ENCODE data around the gene P3H4.

P3H4 gene

DNA sequence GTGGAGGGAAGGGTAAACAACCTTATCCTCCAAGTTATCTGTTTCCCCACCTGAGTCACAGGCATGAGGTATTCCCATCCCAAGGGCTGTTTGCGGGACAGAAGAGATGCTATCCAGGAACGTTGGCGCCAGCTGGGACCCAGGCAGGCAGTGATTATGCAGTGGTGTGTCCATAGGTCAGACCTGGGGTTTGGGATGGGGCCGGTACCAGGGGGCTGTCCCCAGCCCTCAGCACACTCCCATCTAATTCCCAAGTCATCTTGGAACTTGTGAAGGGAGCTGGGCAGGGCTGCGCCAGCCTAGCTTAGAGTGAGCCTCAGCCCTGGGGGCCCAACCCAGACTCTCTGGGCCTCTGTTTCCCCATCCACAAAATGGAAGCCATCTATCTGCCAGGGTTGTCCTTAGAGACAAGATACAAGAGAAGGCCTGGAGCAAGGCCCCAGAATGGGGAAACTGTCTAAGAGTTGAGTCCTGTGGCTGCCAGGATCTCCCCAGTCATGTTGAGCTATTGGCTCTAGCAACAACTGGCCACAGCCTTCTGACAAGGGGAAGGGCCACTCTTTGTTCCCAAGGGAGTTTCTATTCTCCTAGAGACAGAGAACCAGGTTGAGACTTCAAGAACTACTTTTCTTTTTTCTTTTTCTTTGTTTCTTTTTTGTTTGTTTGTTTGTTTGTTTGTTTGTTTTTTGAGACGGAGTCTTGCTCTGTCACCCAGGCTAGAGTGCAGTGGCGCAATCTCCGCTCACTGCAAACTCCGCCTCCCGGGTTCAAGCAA is 15.4 kb downstream of the P3H4 start:
- TF ChIP-seq CTCF (IDR thresholded peaks at IDR 0.05; ENCODE audit: low read depth, low read length, missing control alignments), result no peak
- no peak for DNase-seq (ENCODE audit: low read depth)
- H3K4me3 ChIP-seq (ENCODE audit: low read depth, low read length), result no peak overlapping the region

GRCh38 chr17:41794540-41794975 is 17.2 kb downstream of the P3H4 start:
- H3K4me3 ChIP-seq (ENCODE audit: low read depth, low read length), result no peak overlapping the region
- TF ChIP-seq CTCF (IDR thresholded peaks at IDR 0.05; ENCODE audit: low read depth, low read length, missing control alignments), result no peak
- no peak for DNase-seq (ENCODE audit: low read depth)

DNA sequence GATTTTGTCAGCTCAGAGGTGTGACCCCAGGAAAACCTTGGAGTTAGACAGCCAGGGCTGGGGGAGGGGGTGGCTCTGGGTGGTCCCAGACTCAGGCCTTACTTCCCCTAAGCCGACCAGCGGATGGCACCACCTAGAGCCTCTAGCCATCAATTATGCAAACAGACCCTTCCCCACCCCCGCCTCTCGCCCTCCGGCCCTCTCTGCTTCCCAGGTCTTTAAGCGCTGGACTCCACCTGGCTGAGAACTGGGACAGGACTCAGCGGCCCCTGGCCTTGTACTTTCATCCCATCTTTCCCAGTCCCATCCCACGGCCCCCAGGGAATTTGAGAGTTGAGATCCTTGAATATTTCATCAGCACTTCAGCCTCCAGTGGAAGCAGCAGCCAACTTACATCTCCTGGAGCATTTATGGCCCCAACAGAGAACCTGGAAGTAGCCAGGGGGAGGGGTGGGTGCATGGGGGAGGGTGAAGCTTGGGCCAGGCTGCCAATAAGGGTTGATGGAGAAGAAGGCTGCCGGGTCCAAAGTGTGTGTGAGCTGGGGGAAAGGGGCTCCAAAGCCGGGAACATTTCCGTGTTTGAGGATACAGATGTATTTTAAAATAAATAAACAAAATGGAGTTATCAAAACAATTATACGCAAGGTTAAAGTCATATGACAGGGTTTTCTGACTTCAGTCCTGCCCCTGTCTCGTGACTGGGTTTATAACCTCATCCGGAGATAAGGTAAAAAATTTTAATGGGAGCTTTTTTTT is 17.8 kb downstream of the P3H4 start:
- H3K4me3 ChIP-seq (ENCODE audit: low read depth, low read length), result no peak overlapping the region
- no peak for TF ChIP-seq CTCF (IDR thresholded peaks at IDR 0.05; ENCODE audit: low read depth, low read length, missing control alignments)
- DNase-seq (ENCODE audit: low read depth), result no peak

DNA sequence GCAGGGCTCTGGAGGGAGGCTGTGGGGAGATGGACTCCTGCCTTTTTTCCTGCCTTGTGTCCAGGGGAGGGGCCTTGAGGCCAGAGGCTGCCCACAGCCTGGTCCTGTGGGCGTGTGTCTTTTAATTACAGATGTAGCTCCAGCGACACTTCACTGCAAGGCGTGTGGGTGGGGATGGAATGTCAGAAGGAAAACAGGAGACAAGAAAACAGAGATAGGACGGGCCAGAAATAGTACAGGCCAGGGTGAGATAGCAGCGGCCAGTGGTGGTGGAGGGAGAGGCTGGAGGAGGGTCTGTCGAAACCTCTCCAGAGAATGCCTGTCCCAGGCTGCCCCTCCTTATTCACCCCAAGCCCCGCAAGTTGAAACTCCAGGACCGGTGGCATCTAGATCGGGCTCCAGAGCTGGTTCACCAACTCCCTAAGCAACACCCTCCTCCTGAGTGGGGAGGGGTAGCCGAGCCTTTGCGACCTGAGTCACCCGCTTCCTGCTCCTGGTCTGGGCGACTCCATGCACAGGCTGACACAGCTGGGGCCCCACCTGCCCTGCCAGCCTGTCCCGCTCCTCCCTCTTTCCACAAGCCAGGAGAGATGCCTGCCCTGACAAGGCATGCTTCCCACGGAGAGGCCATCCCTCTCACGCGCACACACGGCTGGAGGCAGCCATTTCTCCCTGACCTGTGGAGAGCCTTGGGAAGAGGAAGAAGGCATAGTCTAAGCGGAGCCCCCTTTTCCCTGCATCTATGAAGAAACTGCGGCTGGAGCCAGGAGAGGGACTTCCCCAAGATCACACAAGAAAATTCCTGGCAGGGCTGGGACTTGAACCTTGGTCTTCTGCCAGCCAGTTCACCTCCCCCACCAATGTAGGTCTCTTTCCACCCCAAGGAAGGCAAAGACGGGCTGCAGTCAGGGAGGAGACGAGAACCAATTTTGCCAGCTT is 18.6 kb downstream of the P3H4 start:
- no peak for DNase-seq (ENCODE audit: low read depth)
- no peak overlapping the region for H3K4me3 ChIP-seq (ENCODE audit: low read depth, low read length)

DNA sequence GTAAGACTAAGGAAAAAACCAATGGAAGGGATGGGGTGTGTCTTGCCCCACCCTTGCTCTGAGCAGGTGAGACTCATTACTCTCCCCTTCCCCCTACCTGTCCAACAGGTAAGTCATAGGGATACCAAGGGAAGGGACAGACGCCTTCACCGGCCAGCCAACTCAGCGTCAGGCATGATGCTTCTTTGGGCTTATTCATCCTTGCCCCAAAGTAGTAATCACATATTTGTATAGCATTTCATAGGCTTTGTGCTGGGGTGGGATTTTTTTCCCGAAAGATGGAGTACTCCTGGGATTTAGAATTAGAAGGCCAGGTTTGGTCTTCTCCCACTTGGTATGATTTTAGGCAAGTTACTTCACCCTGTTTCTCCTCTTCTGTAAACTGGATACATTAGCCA is 24.7 kb downstream of the P3H4 start:
- H3K4me3 ChIP-seq (ENCODE audit: low read depth, low read length), result no peak overlapping the region
- no peak for TF ChIP-seq CTCF (IDR thresholded peaks at IDR 0.05; ENCODE audit: low read depth, low read length, missing control alignments)
- no peak for DNase-seq (ENCODE audit: low read depth)

More for the DNA sequence above, 18.6 kb downstream of the P3H4 start:
- TF ChIP-seq CTCF (IDR thresholded peaks at IDR 0.05; ENCODE audit: low read depth, low read length, missing control alignments), result no peak

DNA sequence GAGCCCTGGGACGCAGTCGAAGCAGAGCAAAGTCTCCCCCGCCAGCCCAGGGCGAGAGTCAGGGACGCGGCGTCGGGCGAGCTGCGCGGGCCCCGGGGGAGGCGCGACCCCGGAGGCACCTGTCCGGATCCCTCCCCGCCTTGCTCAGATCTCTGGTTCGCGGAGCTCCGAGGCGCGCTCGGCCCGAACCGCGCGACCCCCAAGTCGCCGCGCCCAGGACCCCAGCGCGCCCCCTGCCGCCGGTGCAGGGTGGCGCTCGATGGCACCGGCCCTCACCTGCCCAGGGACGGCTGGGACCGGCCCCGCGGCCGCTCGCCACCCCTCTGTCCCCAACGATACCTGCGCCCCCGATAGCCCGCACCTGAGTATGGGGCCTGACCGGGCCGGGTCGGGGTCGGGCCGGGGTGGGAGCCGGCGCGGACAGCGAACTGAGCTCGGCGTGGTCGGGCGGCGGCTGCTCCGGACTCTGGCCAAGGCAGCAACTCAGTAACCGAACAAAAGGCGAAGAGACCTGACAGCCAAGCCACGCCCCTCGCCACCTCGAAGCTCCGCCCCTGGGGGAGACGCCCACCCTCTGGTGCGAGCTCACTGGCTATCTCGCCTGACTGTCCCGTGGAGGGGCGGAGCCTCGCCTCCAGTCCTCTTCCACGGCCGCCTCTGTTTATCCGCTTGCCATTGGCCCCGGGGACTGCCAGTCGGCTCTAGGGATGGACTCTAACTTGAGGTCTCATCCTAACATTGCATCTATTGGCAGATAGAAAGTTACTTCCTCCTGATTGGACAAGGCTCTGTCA is 25.3 kb downstream of the P3H4 start, which contains the start of gene JUP:
TSS of gene JUP (minus strand) at position 485 of the 794 bp plus-strand sequence. CDS start 14,857 bp downstream, outside the sequence.
- peak within 1 kb of the TSS; percentile 50 for H3K4me3 ChIP-seq (ENCODE audit: low read depth, low read length)
- DNase-seq (ENCODE audit: low read depth), result peak; percentile 89
- TF ChIP-seq CTCF (IDR thresholded peaks at IDR 0.05; ENCODE audit: low read depth, low read length, missing control alignments), result peak; percentile 48
